Right lobe of liver (tissue), 6 donors: ENCODE data around the gene NDUFA3. TPM values are rescaled to one million over a fixed set of nuclear protein-coding genes. Genes with fewer than 3 reads are reported as not detected.

Experiments used
- ATAC-seq, 4 donors: fragments of 200-7000 bp; cut with Tn5 transposase; one replicate each; pipeline ENCODE4 v1.9.1; 2020; ENCODE audit warnings: mild to moderate bottlenecking in 4 of 4, moderate library complexity in 4 of 4
- DNase-seq, 3 donors: peaks; one replicate each; pipeline ENCODE4 v3.0.0-alpha.2; 2020
- H3K27ac ChIP-seq, 3 donors: fragments of 200-600 bp; one replicate each; pipeline ENCODE4 v1.8.0; 2022
- H3K27me3 ChIP-seq, 2 donors: fragments of 200-600 bp; one replicate each; pipeline ENCODE4 v1.8.0; 2022
- H3K36me3 ChIP-seq, 4 donors: fragments of 200-600 bp; sonication (generic) in 1 of 4; one replicate each; pipeline versions ENCODE4 v1.5.1 to v1.8.0; 2017 to 2022; ENCODE audit warnings: control low read depth in 1 of 4
- H3K4me1 ChIP-seq, 4 donors: fragments of 200-600 bp; sonication (generic) in 1 of 4; one replicate each; pipeline versions ENCODE4 v1.5.1 to v1.8.0; 2017 to 2022; ENCODE audit warnings: control low read depth in 1 of 4
- H3K4me3 ChIP-seq, 3 donors: fragments of 200-600 bp; one replicate each; pipeline ENCODE4 v1.8.0; 2022
- H3K9me3 ChIP-seq, 4 donors: fragments of 200-600 bp; sonication (generic) in 1 of 4; one replicate each; pipeline versions ENCODE4 v1.5.1 to v1.8.0; 2017 to 2022; ENCODE audit warnings: control low read depth in 1 of 4
- CTCF ChIP-seq, 4 donors: fragments of 200-600 bp in 3 of 4; fragments of 450-650 bp in 1 of 4; IDR thresholded peaks; one replicate each; pipeline versions ENCODE4 v1.5.1 to v1.8.0; 2016 to 2022; ENCODE audit warnings: antibody characterized with exemption in 4 of 4, mild to moderate bottlenecking in 2 of 4
- POLR2A ChIP-seq: fragments of 450-650 bp; IDR thresholded peaks from one replicate; pipeline ENCODE4 v1.6.1; 2017; ENCODE audit warnings: antibody characterized with exemption, mild to moderate bottlenecking
- WGBS: methylation state at CpG from one replicate; pipeline ENCODE4 v1.1.6; 2018; ENCODE audit warnings: low coverage, low lambda C conversion rate; ENCODE audit not compliant: insufficient coverage; ENCODE audit errors: missing lambda C conversion rate; 5-methylcytosine and 5-hydroxymethylcytosine counted together
- intact Hi-C, 2 donors: fragments of 100-400 bp; cut with DNase I; formaldehyde crosslinking; loops; one replicate each; pipeline versions ENCODE4 v1.11.2 to v1.14.1; 2022
- long read RNA-seq: library from polyadenylated mRNA; unstranded; transcript quantifications from one replicate; pipeline ENCODE4 v2.0.0, GENCODE V29; 2019
- total RNA-seq, 6 experiments: library from RNA; depleted of rRNA in 2 of 6; stranded (reverse); fragments of >200 nt in 2 of 6; fragmentation: NEBNext Ultra II Directional in 3 of 6; extraction: Animal tissue kit (Norgen Biotek cat#: 25700) in 3 of 6; gene quantifications; one replicate each; pipeline versions ENCODE4 v1.1.0 to v1.2.4, GENCODE V29; 2016 to 2023
- donor health status: DM: no; HTN: yes; CAD: no.
- donor health status: DM: no; HTN: no; CAD: no.
- donor health status: DM: no; HTN: no; CAD: no.
- donor health status: DM: no; HTN: yes; CAD: no.
- donor health status: DM: no; HTN: yes; CAD: no.

Gene NDUFA3
- 10 to 100 TPM; 29.2 to 77.3 (median 70.1) TPM for total RNA-seq
- long read RNA-seq, transcript NDUFA3-214 (4 exons, 963 nt): major isoform, 70 of 107 reads
- long read RNA-seq, transcript NDUFA3-213 (3 exons, 541 nt): minor isoform, 12 of 107 reads
- long read RNA-seq, transcript NDUFA3-202 (5 exons, 435 nt): minor isoform, 14 of 107 reads
- long read RNA-seq, partial matches to known transcripts: 2 of 107 reads
- long read RNA-seq, other reads (novel, unspliced or antisense): 9 of 107 reads

- Histone ChIP-seq H3K36me3 (peaks cover 0 to 13% (median 0%) of the 10 kb centered on the region in 4 donors), H3K27me3 (no peaks in the 10 kb centered on the region), H3K27ac (peak within 1 kb of the TSS in 2 of 3 donors; percentile 11 to 18), H3K4me1 (peaks cover 0 to 6% (median 0%) of the 10 kb centered on the region in 4 donors), H3K4me3 (peak within 1 kb of the TSS; percentile 84 to 94 (median 87)), H3K9me3 (no peaks in the 10 kb centered on the region)
- ATAC-seq (peak; percentile 98 to 100 (median 99)), DNase-seq (peak; percentile 98 to 99 (median 98))
- WGBS: under 1% methylated on average over 43 of the region's 54 CpGs
- peak; percentile 54 for TF ChIP-seq POLR2A
- no peak for TF ChIP-seq CTCF (IDR thresholded peaks at IDR 0.05)
- intact Hi-C loops: no loop called here
Measured at GRCh38 chr19:54102421-54103169, at the start of gene NDUFA3. Gene NDUFA3, plus strand, starts transcription at chr19:54102855. Its CDS starts 24 bp downstream, at chr19:54102879.

- no peaks in the 10 kb centered on the region for H3K9me3 ChIP-seq
- H3K27ac ChIP-seq: no peak overlapping the region
- no peaks in the 10 kb centered on the region for H3K27me3 ChIP-seq
- TF ChIP-seq POLR2A (no peak), CTCF (IDR thresholded peaks at IDR 0.05) (no peak)
- peak; percentile 31 to 62 (median 53) for DNase-seq
- H3K4me1 ChIP-seq: no peaks in the 10 kb centered on the region
- H3K36me3 ChIP-seq: no peaks in the 10 kb centered on the region
- H3K4me3 ChIP-seq: no peak overlapping the region
- ATAC-seq: peak; percentile 46 to 76 (median 60)
- 32% methylated on average over 7 of the region's 9 CpGs for WGBS
- intact Hi-C loops: no loop called here
Measured at GRCh38 chr19:54062643-54063042, 40.0 kb upstream of the NDUFA3 start.

- no peak for DNase-seq
- intact Hi-C loops: no loop called here
- H3K27me3 ChIP-seq: no peaks in the 10 kb centered on the region
- H3K4me1 ChIP-seq: no peaks in the 10 kb centered on the region
- no peaks in the 10 kb centered on the region for H3K9me3 ChIP-seq
- H3K4me3 ChIP-seq: no peak within 1 kb of the TSS
- WGBS: 59% methylated on average over 23 of the region's 34 CpGs
- ATAC-seq: peak in 1 of 4 donors; percentile 13
- TF ChIP-seq CTCF (IDR thresholded peaks at IDR 0.05) (no peak), POLR2A (no peak)
- H3K27ac ChIP-seq: no peak within 1 kb of the TSS
- H3K36me3 ChIP-seq: no peaks in the 10 kb centered on the region
Measured at GRCh38 chr19:54063350-54064116, 39.1 kb upstream of the NDUFA3 start, which contains the start of gene VSTM1. Gene VSTM1, minus strand, starts transcription at chr19:54063897. Its CDS starts 120 bp downstream, at chr19:54063777.

GRCh38 chr19:54069470-54069869 is 33.2 kb upstream of the NDUFA3 start:
- no peak for ATAC-seq
- no peak for DNase-seq
- Histone ChIP-seq H3K9me3 (peaks cover 0 to 7% (median 0%) of the 10 kb centered on the region in 4 donors), H3K27ac (no peak overlapping the region), H3K36me3 (no peaks in the 10 kb centered on the region), H3K4me3 (no peak overlapping the region), H3K4me1 (no peaks in the 10 kb centered on the region), H3K27me3 (no peaks in the 10 kb centered on the region)
- intact Hi-C loops: no loop called here
- TF ChIP-seq POLR2A: no peak
- no peak for TF ChIP-seq CTCF (IDR thresholded peaks at IDR 0.05)
- WGBS: 49% methylated on average over 5 of the region's 5 CpGs
